Thyroid gland (tissue), 4 donors: ENCODE data around the gene CDHR2.

ENCODE experiments used
- POLR2A ChIP-seq, 2 donors: fragments of 450-650 bp; IDR thresholded peaks; one replicate each; pipeline ENCODE4 v1.6.1; 2017; ENCODE audit warnings: antibody characterized with exemption in 2 of 2, mild to moderate bottlenecking in 2 of 2, moderate library complexity in 1 of 2
- TF ChIP-seq, protein P1 (sequence below), 6 experiments: fragments of 200-600 bp in 3 of 6; fragments of 450-650 bp in 3 of 6; sonication (generic) in 3 of 6; IDR thresholded peaks; one replicate each; pipeline ENCODE4 v1.5.1; 2016 to 2019; ENCODE audit warnings: antibody characterized with exemption in 6 of 6, mild to moderate bottlenecking in 2 of 6, inconsistent platforms in 1 of 6, moderate library complexity in 1 of 6

DNA sequence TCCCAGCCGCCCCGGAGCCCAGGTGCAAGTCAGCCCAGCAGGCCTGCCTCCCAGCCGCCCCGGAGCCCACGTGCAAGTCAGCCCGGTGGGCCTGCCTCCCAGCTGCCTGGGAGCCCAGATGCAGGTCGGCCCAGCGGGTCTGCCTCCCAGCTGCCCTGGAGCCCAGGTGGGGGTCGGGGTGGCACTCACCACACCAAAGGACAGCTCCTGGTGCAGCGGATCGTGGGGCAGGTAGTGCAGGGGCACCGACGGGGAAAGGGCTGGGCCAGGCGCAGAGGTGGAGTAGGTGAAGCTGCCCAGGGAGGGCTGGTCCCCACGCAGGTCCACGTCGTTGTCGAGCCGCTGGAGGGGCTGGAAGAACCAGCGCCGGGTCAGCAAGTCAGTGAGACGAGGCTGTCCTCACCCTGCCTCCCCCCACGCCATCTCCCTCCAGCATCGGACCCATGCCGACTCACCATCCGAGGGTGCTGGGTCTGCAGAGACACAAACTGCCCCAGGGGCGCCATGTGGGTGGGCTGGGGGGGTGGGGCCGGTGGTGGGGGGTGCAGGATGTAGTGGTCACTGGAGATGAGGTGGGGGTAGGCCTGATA lies 18.7 kb upstream of the CDHR2 start:
- TF ChIP-seq, protein P1, sequence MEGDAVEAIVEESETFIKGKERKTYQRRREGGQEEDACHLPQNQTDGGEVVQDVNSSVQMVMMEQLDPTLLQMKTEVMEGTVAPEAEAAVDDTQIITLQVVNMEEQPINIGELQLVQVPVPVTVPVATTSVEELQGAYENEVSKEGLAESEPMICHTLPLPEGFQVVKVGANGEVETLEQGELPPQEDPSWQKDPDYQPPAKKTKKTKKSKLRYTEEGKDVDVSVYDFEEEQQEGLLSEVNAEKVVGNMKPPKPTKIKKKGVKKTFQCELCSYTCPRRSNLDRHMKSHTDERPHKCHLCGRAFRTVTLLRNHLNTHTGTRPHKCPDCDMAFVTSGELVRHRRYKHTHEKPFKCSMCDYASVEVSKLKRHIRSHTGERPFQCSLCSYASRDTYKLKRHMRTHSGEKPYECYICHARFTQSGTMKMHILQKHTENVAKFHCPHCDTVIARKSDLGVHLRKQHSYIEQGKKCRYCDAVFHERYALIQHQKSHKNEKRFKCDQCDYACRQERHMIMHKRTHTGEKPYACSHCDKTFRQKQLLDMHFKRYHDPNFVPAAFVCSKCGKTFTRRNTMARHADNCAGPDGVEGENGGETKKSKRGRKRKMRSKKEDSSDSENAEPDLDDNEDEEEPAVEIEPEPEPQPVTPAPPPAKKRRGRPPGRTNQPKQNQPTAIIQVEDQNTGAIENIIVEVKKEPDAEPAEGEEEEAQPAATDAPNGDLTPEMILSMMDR (IDR thresholded peaks at IDR 0.05) = no peak
- TF ChIP-seq POLR2A (IDR thresholded peaks at IDR 0.05) = no peak
